Esophagus squamous epithelium (tissue), 5 donors: Measurements from ENCODE around the gene FBXL17. TPM values are rescaled to one million over a fixed set of nuclear protein-coding genes. Genes with fewer than 3 reads are reported as not detected.

Experiments used
- DNase-seq: peaks from one replicate; lab custom pipeline; 2025; lab: John Stamatoyannopoulos, UW
- H3K27ac ChIP-seq, 4 donors: fragments of 200-600 bp; sonication (generic); one replicate each; pipeline ENCODE4 v1.5.1; 2016 to 2019; ENCODE audit warnings: mild to moderate bottlenecking in 1 of 4
- H3K27me3 ChIP-seq, 4 donors: fragments of 200-600 bp; sonication (generic); 1 replicate in 3 of 4; 2 replicates in 1 of 4; pipeline versions ENCODE4 v1.5.1 to v1.6.0; 2017 to 2021; ENCODE audit warnings: antibody characterized with exemption in 1 of 4
- H3K36me3 ChIP-seq, 3 donors: fragments of 200-600 bp; sonication (generic); one replicate each; pipeline ENCODE4 v1.5.1; 2016 to 2019
- H3K4me1 ChIP-seq, 3 donors: fragments of 200-600 bp; sonication (generic); one replicate each; pipeline ENCODE4 v1.5.1; 2017 to 2019
- H3K4me3 ChIP-seq, 4 donors: fragments of 200-600 bp; sonication (generic); 1 replicate in 3 of 4; 2 replicates in 1 of 4; pipeline ENCODE4 v1.5.1; 2016 to 2019; ENCODE audit warnings: mild to moderate bottlenecking in 2 of 4, moderate library complexity in 1 of 4
- H3K9me3 ChIP-seq, 3 donors: fragments of 200-600 bp; sonication (generic); one replicate each; pipeline ENCODE4 v1.5.1; 2016 to 2019
- POLR2A ChIP-seq, 4 donors: fragments of 450-650 bp; IDR thresholded peaks; one replicate each; pipeline ENCODE4 v1.6.1; 2017; ENCODE audit warnings: antibody characterized with exemption in 4 of 4, mild to moderate bottlenecking in 4 of 4, moderate library complexity in 3 of 4
- WGBS, 2 donors: methylation state at CpG; one replicate each; pipeline ENCODE4 v1.1.5; 2018; 5-methylcytosine and 5-hydroxymethylcytosine counted together
- intact Hi-C: fragments of 100-400 bp; cut with DNase I; formaldehyde crosslinking; loops from one replicate; pipeline ENCODE4 v1.15.0; 2022
- total RNA-seq, 4 donors: library from RNA; depleted of rRNA; stranded (reverse); fragments of >200 nt; gene quantifications; one replicate each; pipeline ENCODE4 v1.1.0, GENCODE V29; 2016
- TF ChIP-seq, protein P1 (sequence below), 6 experiments: fragments of 450-650 bp in 4 of 6; fragments of 200-600 bp in 2 of 6; sonication (generic) in 2 of 6; IDR thresholded peaks; one replicate each; pipeline ENCODE4 v1.5.1; 2016 to 2019; ENCODE audit warnings: antibody characterized with exemption in 6 of 6, mild to moderate bottlenecking in 4 of 6, moderate library complexity in 4 of 6
- donor health status: DM: yes; HTN: yes; CAD: no.

The FBXL17 gene
- total RNA-seq, 4 donors from 2014 or later: 11.8 to 23.5 (median 13.8) TPM

DNA sequence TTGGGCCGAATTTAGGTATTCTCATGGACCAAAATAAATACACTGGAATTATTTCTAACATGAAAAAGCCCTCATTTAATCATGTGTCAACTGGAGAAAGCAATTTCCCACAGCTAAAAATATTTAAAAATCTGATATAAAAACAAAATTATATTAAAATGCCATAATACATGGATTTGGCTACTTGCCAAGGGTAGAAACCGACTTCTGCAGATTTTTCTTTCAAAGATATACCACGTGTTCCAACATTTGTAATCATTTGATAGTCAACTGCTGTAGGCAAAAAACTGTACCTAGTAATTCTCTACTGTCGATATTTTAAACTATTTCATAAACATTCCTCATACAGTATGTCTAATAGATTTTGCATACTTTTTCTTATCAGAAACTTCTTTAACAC lies 237.6 kb downstream of the FBXL17 start:
- 77% methylated on average over 4 of the region's 4 CpGs for WGBS, 2 donors
- TF ChIP-seq, protein P1, sequence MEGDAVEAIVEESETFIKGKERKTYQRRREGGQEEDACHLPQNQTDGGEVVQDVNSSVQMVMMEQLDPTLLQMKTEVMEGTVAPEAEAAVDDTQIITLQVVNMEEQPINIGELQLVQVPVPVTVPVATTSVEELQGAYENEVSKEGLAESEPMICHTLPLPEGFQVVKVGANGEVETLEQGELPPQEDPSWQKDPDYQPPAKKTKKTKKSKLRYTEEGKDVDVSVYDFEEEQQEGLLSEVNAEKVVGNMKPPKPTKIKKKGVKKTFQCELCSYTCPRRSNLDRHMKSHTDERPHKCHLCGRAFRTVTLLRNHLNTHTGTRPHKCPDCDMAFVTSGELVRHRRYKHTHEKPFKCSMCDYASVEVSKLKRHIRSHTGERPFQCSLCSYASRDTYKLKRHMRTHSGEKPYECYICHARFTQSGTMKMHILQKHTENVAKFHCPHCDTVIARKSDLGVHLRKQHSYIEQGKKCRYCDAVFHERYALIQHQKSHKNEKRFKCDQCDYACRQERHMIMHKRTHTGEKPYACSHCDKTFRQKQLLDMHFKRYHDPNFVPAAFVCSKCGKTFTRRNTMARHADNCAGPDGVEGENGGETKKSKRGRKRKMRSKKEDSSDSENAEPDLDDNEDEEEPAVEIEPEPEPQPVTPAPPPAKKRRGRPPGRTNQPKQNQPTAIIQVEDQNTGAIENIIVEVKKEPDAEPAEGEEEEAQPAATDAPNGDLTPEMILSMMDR (IDR thresholded peaks at IDR 0.05): no peak
- TF ChIP-seq POLR2A (IDR thresholded peaks at IDR 0.05): no peak
- DNase-seq: no peak
- H3K4me1 ChIP-seq: no peaks in the 10 kb centered on the region
- H3K27me3 ChIP-seq: no peaks in the 10 kb centered on the region
- peaks cover 0 to 8% (median 0%) of the 10 kb centered on the region in 3 donors for H3K36me3 ChIP-seq
- H3K27ac ChIP-seq: no peak overlapping the region
- H3K9me3 ChIP-seq: no peaks in the 10 kb centered on the region
- H3K4me3 ChIP-seq: no peak overlapping the region
- intact Hi-C loops: no loop called here

DNA sequence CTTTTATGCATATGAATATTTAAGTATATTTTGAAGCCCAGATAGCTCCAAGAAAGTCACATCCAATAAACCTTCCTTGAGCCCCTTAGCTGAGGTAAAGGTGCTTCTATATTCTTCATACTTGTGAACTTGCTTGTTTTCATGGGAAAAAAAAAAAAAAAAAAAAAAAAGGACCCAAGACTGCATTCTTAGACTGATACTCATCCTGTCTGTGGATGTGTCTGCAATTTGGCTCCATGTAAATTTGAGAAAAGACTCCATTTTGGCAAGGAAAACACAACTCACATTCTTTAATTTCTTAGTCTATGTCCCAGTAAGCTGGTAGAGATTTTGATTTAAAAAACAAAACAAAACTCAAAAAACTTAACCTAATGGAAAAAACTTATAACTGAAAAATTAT lies 238.3 kb downstream of the FBXL17 start:
- TF ChIP-seq, protein P1 (IDR thresholded peaks at IDR 0.05): no peak
- no peak for TF ChIP-seq POLR2A (IDR thresholded peaks at IDR 0.05)

DNA sequence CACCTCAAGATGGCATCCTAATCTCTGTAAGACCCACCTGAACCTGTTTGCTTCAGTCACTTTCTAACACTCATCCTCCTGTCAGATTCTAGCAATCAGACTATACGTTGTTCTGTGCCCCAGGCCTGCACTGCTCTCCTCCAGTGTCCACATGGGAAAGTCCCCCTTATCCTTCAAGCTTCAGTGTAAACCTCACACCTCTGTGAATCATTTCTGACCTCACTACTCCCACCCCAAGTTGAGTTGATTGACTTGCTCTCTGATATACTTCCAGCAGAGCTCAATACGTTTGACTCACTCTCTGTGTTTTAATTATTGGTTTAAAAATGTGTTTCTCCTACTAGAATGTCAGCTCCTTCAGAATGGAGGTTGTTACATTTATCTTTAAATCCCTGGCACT lies 240.2 kb downstream of the FBXL17 start:
- H3K27me3 ChIP-seq: no peaks in the 10 kb centered on the region
- H3K4me1 ChIP-seq: no peaks in the 10 kb centered on the region
- no peak for DNase-seq
- TF ChIP-seq, protein P1 (IDR thresholded peaks at IDR 0.05): no peak
- TF ChIP-seq POLR2A (IDR thresholded peaks at IDR 0.05): no peak
- intact Hi-C loops: no loop called here
- H3K4me3 ChIP-seq: no peak overlapping the region
- peaks cover 0 to 1% (median 0%) of the 10 kb centered on the region in 3 donors for H3K36me3 ChIP-seq
- H3K27ac ChIP-seq: no peak overlapping the region
- 69 to 79% methylated on average over 2 of the region's 2 CpGs for WGBS, 2 donors
- H3K9me3 ChIP-seq: no peaks in the 10 kb centered on the region

More for the DNA sequence above, 238.3 kb downstream of the FBXL17 start:
- no peak for DNase-seq
- intact Hi-C loops: no loop called here
- Histone ChIP-seq H3K9me3 (no peaks in the 10 kb centered on the region), H3K27me3 (no peaks in the 10 kb centered on the region), H3K4me3 (no peak overlapping the region), H3K36me3 (peaks cover 0 to 8% (median 0%) of the 10 kb centered on the region in 3 donors), H3K27ac (no peak overlapping the region), H3K4me1 (no peaks in the 10 kb centered on the region)

DNA sequence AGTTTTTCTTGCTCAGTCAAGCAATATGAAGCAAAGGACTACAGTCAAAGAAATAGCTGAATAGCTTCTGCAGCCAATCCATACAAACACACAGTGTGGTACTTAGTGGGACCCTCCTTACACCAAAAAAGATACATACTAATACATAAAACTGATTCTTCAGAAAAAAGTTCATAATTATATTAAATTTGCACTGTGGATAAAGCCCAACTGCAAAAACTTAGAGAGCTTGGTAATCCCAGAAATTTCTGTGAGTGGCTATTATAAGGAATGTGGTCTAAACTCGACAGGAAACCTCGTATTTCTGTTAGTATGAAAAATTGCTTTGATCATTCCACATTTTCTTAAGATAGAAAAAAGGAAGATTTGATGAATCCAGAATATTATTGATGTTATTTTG lies 245.4 kb downstream of the FBXL17 start:
- TF ChIP-seq, protein P1 (IDR thresholded peaks at IDR 0.05): no peak
- TF ChIP-seq POLR2A (IDR thresholded peaks at IDR 0.05): no peak
- H3K4me1 ChIP-seq: no peaks in the 10 kb centered on the region
- H3K27me3 ChIP-seq: no peaks in the 10 kb centered on the region
- 68 to 77% methylated on average over 2 of the region's 2 CpGs for WGBS, 2 donors
- H3K9me3 ChIP-seq: no peaks in the 10 kb centered on the region
- intact Hi-C loops: no loop called here
- no peaks in the 10 kb centered on the region for H3K36me3 ChIP-seq
- no peak overlapping the region for H3K4me3 ChIP-seq
- DNase-seq: no peak
- H3K27ac ChIP-seq: no peak overlapping the region

DNA sequence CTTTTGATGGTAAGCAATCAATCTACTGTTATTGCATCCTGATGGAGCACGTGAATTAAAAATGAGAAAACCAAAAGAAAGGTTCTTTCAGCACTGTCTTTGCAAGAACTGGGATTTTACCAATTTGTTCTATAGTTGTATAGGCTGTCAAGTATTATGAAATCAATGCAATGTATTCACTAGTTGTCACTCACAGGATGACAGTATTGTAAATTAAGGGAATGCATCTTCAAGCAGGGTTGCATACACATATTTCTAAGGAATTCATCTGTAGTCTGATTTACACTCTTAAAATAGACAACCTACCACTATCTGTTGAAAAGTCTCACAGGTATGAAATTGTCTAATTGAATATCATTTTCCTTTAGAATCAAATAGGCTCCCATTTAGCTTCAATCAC lies 252.8 kb downstream of the FBXL17 start:
- no peaks in the 10 kb centered on the region for H3K4me1 ChIP-seq
- DNase-seq: no peak
- WGBS, 2 donors: 96 to 100% methylated on average over 1 of the region's 1 CpG
- no peaks in the 10 kb centered on the region for H3K27me3 ChIP-seq
- TF ChIP-seq POLR2A (IDR thresholded peaks at IDR 0.05): no peak
- TF ChIP-seq, protein P1 (IDR thresholded peaks at IDR 0.05): no peak
- no peak overlapping the region for H3K4me3 ChIP-seq
- no peaks in the 10 kb centered on the region for H3K36me3 ChIP-seq
- no peaks in the 10 kb centered on the region for H3K9me3 ChIP-seq
- H3K27ac ChIP-seq: no peak overlapping the region
- intact Hi-C loops: no loop called here
